Heart right ventricle (tissue), 16 donors: ENCODE results near the gene CDKN2A. TPM values are rescaled to one million over a fixed set of nuclear protein-coding genes. Genes with fewer than 3 reads are reported as not detected.

Experiments
- ATAC-seq, 8 donors: fragments of 200-7000 bp; cut with Tn5 transposase; one replicate each; pipeline ENCODE4 v1.9.1; 2020; ENCODE audit warnings: mild to moderate bottlenecking in 8 of 8, moderate library complexity in 8 of 8, moderate number of reproducible peaks in 1 of 8
- DNase-seq, 2 donors: peaks; one replicate each; pipeline ENCODE4 v3.0.0-alpha.2; 2020
- H3K27ac ChIP-seq, 10 donors: fragments of 200-600 bp; sonication (generic) in 2 of 10; one replicate each; pipeline versions ENCODE4 v1.5.0 to v1.8.0; 2020 to 2022; ENCODE audit warnings: mild to moderate bottlenecking in 3 of 10
- H3K27me3 ChIP-seq, 7 donors: fragments of 200-600 bp; one replicate each; pipeline ENCODE4 v1.8.0; 2021 to 2022; ENCODE audit warnings: mild to moderate bottlenecking in 2 of 7
- H3K36me3 ChIP-seq, 9 donors: fragments of 200-600 bp; sonication (generic) in 1 of 9; one replicate each; pipeline versions ENCODE4 v1.5.0 to v1.8.0; 2020 to 2022; ENCODE audit warnings: mild to moderate bottlenecking in 2 of 9
- H3K4me1 ChIP-seq, 9 donors: fragments of 200-600 bp; sonication (generic) in 1 of 9; one replicate each; pipeline versions ENCODE4 v1.5.0 to v1.8.0; 2020 to 2022; ENCODE audit warnings: mild to moderate bottlenecking in 4 of 9
- H3K4me3 ChIP-seq, 10 donors: fragments of 200-600 bp; sonication (generic) in 2 of 10; one replicate each; pipeline versions ENCODE4 v1.5.0 to v1.8.0; 2020 to 2022; ENCODE audit warnings: mild to moderate bottlenecking in 7 of 10, moderate library complexity in 2 of 10
- H3K9me3 ChIP-seq, 11 donors: fragments of 200-600 bp in 10 of 11; sonication (generic) in 2 of 11; one replicate each; pipeline versions ENCODE4 v1.5.0 to v1.8.0; 2013 to 2022; ENCODE audit warnings: mild to moderate bottlenecking in 2 of 11, control low read depth in 1 of 11, moderate library complexity in 1 of 11
- WGBS, 2 donors: extraction: QIAGEN DNeasy Blood & Tissue Kit; methylation state at CpG; one replicate each; pipeline ENCODE4 v1.1.7; 2013; ENCODE audit warnings: inconsistent platforms in 1 of 2; 5-methylcytosine and 5-hydroxymethylcytosine counted together
- intact Hi-C, 10 donors: fragments of 100-400 bp; cut with DNase I; formaldehyde crosslinking; loops; one replicate each; pipeline versions ENCODE4 v1.11.1 to v1.14.2; 2022
- polyA plus RNA-seq, 2 donors: library from polyadenylated mRNA; stranded (reverse); fragments of 200-250 nt; gene quantifications; one replicate each; pipeline ENCODE4 v1.2.3, GENCODE V29; 2013
- total RNA-seq, 10 donors: library from RNA; stranded (reverse); fragmentation: NEBNext Ultra II Directional in 3 of 10; extraction: Animal tissue kit (Norgen Biotek cat#: 25700) in 3 of 10; gene quantifications; one replicate each; pipeline versions ENCODE4 v1.2.1 to v1.2.4, GENCODE V29; 2021 to 2023
- TF ChIP-seq, protein P1 (sequence below), 9 donors: fragments of 200-600 bp; sonication (generic) in 2 of 9; IDR thresholded peaks; one replicate each; pipeline versions ENCODE4 v1.5.0 to v1.8.0; 2021 to 2022; ENCODE audit warnings: antibody characterized with exemption in 9 of 9, mild to moderate bottlenecking in 5 of 9, moderate library complexity in 1 of 9
- donor health status: Arrhythmogenic right ventricular cardiomyopathy.
- donor health status: ischemic (EF 13 %, LVEDD 7.1; RV severe dilation, severe dysfunction).
- donor health status: healthy with polysubstance abuse.
- donor health status: DM: no; HTN: yes; CAD: no.
- donor health status: DM: no; HTN: no; CAD: no.
- donor health status: ischemic (EF 25% LVEDD 6.9; RV normal size, moderate dysfunction).
- donor health status: ischemic (EF 25% LVEDD 5.7; RV mildly dilated, moderate dysfunction).
- donor health status: healthy.
- donor health status: DM: yes; HTN: yes; CAD: no.
- donor health status: Ischemic cardiomyopathy.
- donor health status: ischemic (EF 35%, LVEDD 5.7; RV mildly dilated, moderate dysfunction).
- donor health status: nonischemic (EF 11% LVEDD 7.7; RV severe dilation, severe dysfunction).
- donor health status: DM: yes; HTN: yes; CAD: no.
- donor health status: PGD.
- donor health status: ischemic (EF 29% LVEDD 5.4; RV normal size, mild dysfunction).
- donor health status: nonischemic (EF 23%, LVEDD 6.1; RV moderate dilation, normal function).

CDKN2A gene
- total and polyA plus RNA-seq, 12 donors: 0.03 to 1.9 (median 0.48) TPM; not detected in 5

- H3K4me3 ChIP-seq: no peak overlapping the region
- ATAC-seq: no peak
- no peaks in the 10 kb centered on the region for H3K36me3 ChIP-seq
- no peak for DNase-seq
- 56 to 66% methylated on average over 1 of the region's 1 CpG for WGBS, 2 donors
- TF ChIP-seq, protein P1, sequence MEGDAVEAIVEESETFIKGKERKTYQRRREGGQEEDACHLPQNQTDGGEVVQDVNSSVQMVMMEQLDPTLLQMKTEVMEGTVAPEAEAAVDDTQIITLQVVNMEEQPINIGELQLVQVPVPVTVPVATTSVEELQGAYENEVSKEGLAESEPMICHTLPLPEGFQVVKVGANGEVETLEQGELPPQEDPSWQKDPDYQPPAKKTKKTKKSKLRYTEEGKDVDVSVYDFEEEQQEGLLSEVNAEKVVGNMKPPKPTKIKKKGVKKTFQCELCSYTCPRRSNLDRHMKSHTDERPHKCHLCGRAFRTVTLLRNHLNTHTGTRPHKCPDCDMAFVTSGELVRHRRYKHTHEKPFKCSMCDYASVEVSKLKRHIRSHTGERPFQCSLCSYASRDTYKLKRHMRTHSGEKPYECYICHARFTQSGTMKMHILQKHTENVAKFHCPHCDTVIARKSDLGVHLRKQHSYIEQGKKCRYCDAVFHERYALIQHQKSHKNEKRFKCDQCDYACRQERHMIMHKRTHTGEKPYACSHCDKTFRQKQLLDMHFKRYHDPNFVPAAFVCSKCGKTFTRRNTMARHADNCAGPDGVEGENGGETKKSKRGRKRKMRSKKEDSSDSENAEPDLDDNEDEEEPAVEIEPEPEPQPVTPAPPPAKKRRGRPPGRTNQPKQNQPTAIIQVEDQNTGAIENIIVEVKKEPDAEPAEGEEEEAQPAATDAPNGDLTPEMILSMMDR (IDR thresholded peaks at IDR 0.05): no peak
- H3K27me3 ChIP-seq: peaks cover 0 to 96% (median 93%) of the 10 kb centered on the region in 7 donors
- intact Hi-C loops: no loop called here
- H3K27ac ChIP-seq: no peak overlapping the region
- peaks cover 0 to 5% (median 0%) of the 10 kb centered on the region in 9 donors for H3K4me1 ChIP-seq
- no peaks in the 10 kb centered on the region for H3K9me3 ChIP-seq
Observed at GRCh38 chr9:21983561-21983935, 10.6 kb downstream of the CDKN2A start.

DNA sequence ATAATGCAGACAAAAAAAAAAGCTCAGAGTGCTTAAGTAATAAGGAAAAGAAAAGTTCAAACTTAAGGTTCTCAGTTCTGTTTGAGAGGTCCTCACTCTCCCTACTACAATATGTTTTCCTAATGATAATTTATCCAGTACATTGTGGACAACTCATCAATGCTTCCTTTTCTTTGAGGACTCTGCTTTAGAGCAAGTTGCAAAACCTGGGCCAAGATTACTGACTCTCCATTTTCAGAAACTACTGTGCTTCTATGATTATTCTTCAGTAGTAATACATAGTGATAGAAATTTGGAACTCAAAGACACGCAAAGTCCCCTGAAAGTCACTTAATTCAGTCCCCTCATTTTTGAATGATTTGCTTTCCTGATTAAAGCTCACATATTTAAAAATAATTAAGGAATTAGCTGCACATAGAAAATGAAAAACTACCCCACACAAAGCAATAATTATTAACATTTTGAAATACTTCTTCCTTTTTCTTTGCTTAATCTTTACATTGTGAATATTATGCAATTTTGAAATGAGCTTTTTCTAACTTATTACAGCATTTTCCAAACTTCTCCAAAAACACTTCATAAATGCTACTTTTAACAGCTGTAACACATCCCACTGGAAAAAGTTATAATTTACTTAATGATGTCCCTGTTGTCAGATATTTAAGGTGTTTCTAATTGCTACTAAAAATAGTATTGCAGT lies 11.2 kb downstream of the CDKN2A start:
- ATAC-seq: no peak
- no peak overlapping the region for H3K27ac ChIP-seq
- TF ChIP-seq, protein P1 (IDR thresholded peaks at IDR 0.05): no peak
- no peak overlapping the region for H3K4me3 ChIP-seq
- peaks cover 0 to 5% (median 0%) of the 10 kb centered on the region in 9 donors for H3K4me1 ChIP-seq
- H3K9me3 ChIP-seq: no peaks in the 10 kb centered on the region
- WGBS, 2 donors: 49 to 70% methylated on average over 1 of the region's 1 CpG
- H3K36me3 ChIP-seq: no peaks in the 10 kb centered on the region
- no peak for DNase-seq
- peaks cover 0 to 96% (median 93%) of the 10 kb centered on the region in 7 donors for H3K27me3 ChIP-seq
- intact Hi-C loops: no loop called here

DNA sequence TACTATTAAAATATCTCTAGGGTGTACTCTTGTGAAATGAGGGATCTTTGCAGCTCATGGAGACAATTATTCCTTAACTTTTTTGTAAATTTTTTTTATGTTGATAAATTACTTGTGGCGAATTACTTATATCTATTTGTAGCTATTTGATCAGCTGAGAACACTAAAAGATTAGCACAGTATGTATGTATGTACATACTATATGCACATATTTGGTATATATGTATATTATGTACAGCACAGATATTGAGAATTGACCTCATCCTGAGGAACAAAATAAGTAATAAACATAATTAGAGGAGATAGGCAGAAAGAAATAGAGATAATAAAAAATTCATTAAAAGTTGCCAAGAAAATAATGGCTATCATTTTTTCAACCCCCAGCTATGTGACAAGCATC lies 11.8 kb downstream of the CDKN2A start:
- Histone ChIP-seq H3K4me1 (peaks cover 0 to 5% (median 0%) of the 10 kb centered on the region in 9 donors), H3K4me3 (no peak overlapping the region), H3K27me3 (peaks cover 0 to 96% (median 93%) of the 10 kb centered on the region in 7 donors), H3K36me3 (no peaks in the 10 kb centered on the region), H3K27ac (no peak overlapping the region), H3K9me3 (no peaks in the 10 kb centered on the region)
- DNase-seq (no peak), ATAC-seq (no peak)
- 44 to 61% methylated on average over 1 of the region's 1 CpG for WGBS, 2 donors
- TF ChIP-seq, protein P1 (IDR thresholded peaks at IDR 0.05): no peak
- intact Hi-C loops: no loop called here

DNA sequence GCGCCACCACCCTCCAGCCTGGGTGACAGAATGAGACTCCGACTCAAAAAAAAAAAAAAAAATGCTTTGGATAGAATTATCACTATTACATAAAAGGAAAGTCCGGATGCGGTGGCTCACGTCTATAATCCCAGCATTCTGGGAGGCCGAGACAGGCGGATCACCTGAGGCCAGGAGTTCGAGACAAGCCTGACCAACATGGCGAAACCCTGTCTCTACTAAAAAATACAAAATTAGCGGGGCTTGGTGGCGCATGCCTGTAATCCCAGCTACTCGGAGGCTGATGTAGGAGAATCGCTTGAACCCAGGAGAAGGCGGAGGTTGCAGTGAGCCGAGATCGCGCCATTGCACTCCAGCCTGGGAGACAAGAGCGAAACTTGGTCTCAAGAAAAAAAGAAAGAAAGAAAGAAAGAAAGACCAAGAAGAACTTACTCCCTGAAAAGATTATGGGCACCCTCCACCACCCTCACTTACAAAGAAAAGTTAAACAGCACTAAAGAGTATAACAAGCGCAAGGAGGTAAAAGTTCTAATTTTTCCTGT lies 17.8 kb downstream of the CDKN2A start:
- Histone ChIP-seq H3K9me3 (no peaks in the 10 kb centered on the region), H3K27me3 (peaks cover 18 to 98% (median 97%) of the 10 kb centered on the region in 7 donors), H3K36me3 (no peaks in the 10 kb centered on the region), H3K4me3 (no peak overlapping the region), H3K4me1 (peaks cover 7 to 22% (median 17%) of the 10 kb centered on the region in 9 donors), H3K27ac (no peak overlapping the region)
- 18 to 24% methylated on average over 19 of the region's 19 CpGs for WGBS, 2 donors
- ATAC-seq: no peak
- intact Hi-C loops: no loop called here
- DNase-seq: no peak
- TF ChIP-seq, protein P1 (IDR thresholded peaks at IDR 0.05): no peak
